ENCODE measurements around the gene RBFA. TPM values are rescaled to one million over a fixed set of nuclear protein-coding genes. Genes with fewer than 3 reads are reported as not detected.
A peak's percentile ranks its signal among the peaks of the same experiment; 100 is the strongest.
"Not testable (repeated sequence)": the region's sequence is repeated elsewhere in the genome, so short reads cannot be mapped to it uniquely, and the experiment has no call there.

Gene RBFA
- total RNA-seq, 4 donors from 2014 or later, result 18.2 to 54.7 (median 30.8) TPM

DNA sequence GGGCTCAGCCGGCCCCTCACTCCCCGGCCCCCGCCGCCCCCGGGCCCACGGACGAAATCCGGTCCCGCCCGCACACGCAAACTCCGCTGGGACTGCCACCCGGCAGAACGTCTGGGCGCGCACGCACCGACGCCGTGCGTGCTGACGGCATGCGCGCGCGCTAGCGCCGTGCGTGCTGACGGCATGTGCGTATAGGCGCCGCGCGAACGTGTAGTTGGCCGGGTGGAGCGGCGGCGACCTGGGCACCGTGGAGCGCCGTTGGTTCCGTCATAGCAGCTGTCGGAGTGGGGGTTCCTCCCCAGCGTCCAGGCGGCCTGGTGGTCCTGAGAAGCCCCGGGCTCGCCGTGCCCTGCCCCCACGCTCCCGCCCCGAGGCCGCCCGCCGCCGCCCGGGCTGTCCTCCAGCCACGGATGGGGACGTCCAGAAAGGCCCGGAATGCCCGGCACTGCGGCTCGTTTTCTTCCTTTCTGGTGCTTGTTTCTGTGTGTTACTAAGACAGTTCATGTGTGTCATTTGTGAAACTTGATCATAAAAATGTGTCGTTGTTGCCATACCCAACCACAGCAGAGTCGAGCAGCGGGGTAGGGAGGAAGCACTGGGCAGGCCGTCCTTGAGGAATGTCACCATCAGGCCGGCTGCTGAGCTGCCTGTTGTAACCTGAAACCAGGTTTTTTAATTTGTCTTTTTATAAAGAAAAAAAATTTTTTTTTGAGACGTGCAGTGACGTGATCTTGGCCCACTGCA, 45.6 kb upstream of the RBFA start, which contains the start of gene TXNL4A:
TSS of gene TXNL4A (minus strand) at position 113 of the 744 bp plus-strand sequence. CDS start 171 bp downstream, outside the sequence.
- intact Hi-C loops (cut with DNase I; ENCODE audit: low total_unique reads), result no loop called here
- TF ChIP-seq CTCF (IDR thresholded peaks at IDR 0.05), result no peak
- TF ChIP-seq POLR2A (IDR thresholded peaks at IDR 0.05), result peak; percentile 38 to 78
- no peaks in the 10 kb centered on the region for H3K36me3 ChIP-seq
- no peaks in the 10 kb centered on the region for H3K9me3 ChIP-seq
- H3K4me1 ChIP-seq, result no peaks in the 10 kb centered on the region
- DNase-seq, result peak; percentile 69 to 78
- peak within 1 kb of the TSS; percentile 84 to 94 for H3K27ac ChIP-seq
- H3K4me3 ChIP-seq, result peak within 1 kb of the TSS; percentile 76 to 97
- H3K27me3 ChIP-seq, result no peaks in the 10 kb centered on the region

- intact Hi-C loops (cut with DNase I; ENCODE audit: low total_unique reads), result no loop called here
- no peak for DNase-seq
- no peaks in the 10 kb centered on the region for H3K4me1 ChIP-seq
- peak overlapping the region; percentile 84 to 94 for H3K27ac ChIP-seq
- TF ChIP-seq CTCF (IDR thresholded peaks at IDR 0.05), result no peak
- no peak for TF ChIP-seq POLR2A (IDR thresholded peaks at IDR 0.05)
- H3K27me3 ChIP-seq, result no peaks in the 10 kb centered on the region
- H3K36me3 ChIP-seq, result no peaks in the 10 kb centered on the region
- H3K9me3 ChIP-seq, result no peaks in the 10 kb centered on the region
- H3K4me3 ChIP-seq, result peak overlapping the region; percentile 76 to 97
Observed at GRCh38 chr18:79989195-79989497, 45.1 kb upstream of the RBFA start.

- Histone ChIP-seq H3K27me3 (no peaks in the 10 kb centered on the region), H3K4me3 (no peak overlapping the region), H3K36me3 (no peaks in the 10 kb centered on the region), H3K4me1 (no peaks in the 10 kb centered on the region), H3K27ac (no peak overlapping the region), H3K9me3 (no peaks in the 10 kb centered on the region)
- intact Hi-C loops (cut with DNase I; ENCODE audit: low total_unique reads), result no loop called here
- TF ChIP-seq POLR2A (IDR thresholded peaks at IDR 0.05) (no peak), CTCF (IDR thresholded peaks at IDR 0.05) (no peak)
- no peak for DNase-seq
Observed at GRCh38 chr18:79991494-79991893, 42.7 kb upstream of the RBFA start.

- H3K27me3 ChIP-seq; intact Hi-C loops (cut with DNase I; ENCODE audit: low total_unique reads); H3K4me1 ChIP-seq; H3K36me3 ChIP-seq; H3K9me3 ChIP-seq; DNase-seq; H3K4me3 ChIP-seq; H3K27ac ChIP-seq: not testable (repeated sequence)
Observed at GRCh38 chr18:79999701-80000100, 34.5 kb upstream of the RBFA start.

GRCh38 chr18:80000877-80001276, 33.4 kb upstream of the RBFA start:
- H3K36me3 ChIP-seq, result no peaks in the 10 kb centered on the region
- no peak for TF ChIP-seq CTCF (IDR thresholded peaks at IDR 0.05)
- TF ChIP-seq POLR2A (IDR thresholded peaks at IDR 0.05), result no peak
- intact Hi-C loops (cut with DNase I; ENCODE audit: low total_unique reads), result no loop called here
- DNase-seq, result no peak
- H3K27ac ChIP-seq, result no peak overlapping the region
- H3K4me3 ChIP-seq, result no peak overlapping the region
- no peaks in the 10 kb centered on the region for H3K4me1 ChIP-seq
- peaks cover 0 to 4% of the 10 kb centered on the region in 2 donors for H3K9me3 ChIP-seq
- H3K27me3 ChIP-seq, result no peaks in the 10 kb centered on the region

Data from uterus (tissue), 4 donors.